ENCODE results near the gene C1orf105. TPM values are rescaled to one million over a fixed set of nuclear protein-coding genes. Genes with fewer than 3 reads are reported as not detected.
"Not testable (repeated sequence)": the region's sequence is repeated elsewhere in the genome, so short reads cannot be mapped to it uniquely, and the experiment has no call there.

C1orf105 gene
- polyA plus RNA-seq, 3 donors: 0.17 to 0.44 TPM; not detected in 1

DNA sequence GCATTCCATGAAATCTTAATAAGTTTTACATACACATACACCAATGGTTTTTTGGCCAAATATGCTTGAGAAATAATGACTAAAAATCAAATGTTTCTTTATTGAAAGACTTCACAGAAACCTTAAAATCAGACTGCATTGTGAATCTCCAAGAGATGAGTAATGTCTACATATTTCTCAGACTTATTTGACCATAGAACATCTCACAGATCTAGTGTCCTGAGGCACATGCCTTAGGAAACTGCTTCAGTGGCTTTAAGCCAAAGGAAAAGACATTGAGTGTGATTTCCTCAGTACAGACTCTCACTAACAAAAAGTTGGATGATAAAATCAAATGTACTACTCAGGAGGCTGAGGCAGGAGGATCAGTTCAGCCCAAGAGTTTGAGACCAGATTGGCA, 6.2 kb upstream of the C1orf105 start:
- DNase-seq (ENCODE audit: extremely low read depth in 1 of 11, low read depth in 9 of 11, low spot score in 4 of 11): no peak

DNA sequence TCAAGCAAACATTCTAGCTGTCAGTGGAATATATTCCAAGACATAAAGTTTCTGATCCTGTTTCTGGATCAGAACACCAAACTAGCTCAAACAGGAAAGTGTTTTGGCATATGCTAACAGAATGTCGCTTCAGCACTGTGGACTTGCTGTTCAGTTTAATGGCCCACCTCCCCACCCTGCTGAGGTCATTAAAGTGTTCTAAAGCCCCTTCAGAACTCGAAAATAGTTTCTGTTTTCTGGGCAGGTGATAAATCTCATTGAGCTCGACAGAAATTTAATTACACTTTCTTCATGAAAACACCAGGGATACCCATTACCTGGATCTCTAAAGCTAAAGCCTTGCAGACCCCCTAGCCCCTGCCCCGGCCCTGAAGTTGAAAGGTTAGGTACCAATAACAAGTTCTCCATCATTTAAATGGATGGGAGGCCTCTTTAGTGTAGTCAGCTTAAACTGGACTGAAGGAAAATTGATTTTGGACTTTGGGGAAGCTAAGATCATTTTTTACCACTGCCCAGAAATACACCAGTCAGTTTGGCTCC, 3.9 kb upstream of the C1orf105 start:
- no peak for DNase-seq (ENCODE audit: extremely low read depth in 1 of 11, low read depth in 9 of 11, low spot score in 4 of 11)

DNA sequence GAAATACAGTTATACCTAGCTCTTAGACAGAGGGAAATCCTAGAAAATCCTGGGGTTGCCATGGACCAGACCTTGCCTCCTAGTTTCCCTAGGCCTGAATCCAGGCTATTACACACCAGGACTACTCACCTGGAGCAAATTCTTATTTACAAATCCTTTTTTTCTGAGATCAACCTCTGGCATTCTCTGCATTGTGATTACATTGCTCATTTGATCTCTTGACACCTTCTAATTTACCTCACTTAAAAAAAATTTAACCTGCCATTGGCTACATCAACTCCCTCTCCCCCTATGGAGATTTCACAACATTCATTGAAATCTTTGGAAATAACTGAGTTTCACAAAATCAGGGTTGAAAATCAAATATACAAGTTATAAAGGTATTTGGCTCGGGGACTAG, 2.9 kb upstream of the C1orf105 start:
- no peak for DNase-seq (ENCODE audit: extremely low read depth in 1 of 11, low read depth in 9 of 11, low spot score in 4 of 11)

DNA sequence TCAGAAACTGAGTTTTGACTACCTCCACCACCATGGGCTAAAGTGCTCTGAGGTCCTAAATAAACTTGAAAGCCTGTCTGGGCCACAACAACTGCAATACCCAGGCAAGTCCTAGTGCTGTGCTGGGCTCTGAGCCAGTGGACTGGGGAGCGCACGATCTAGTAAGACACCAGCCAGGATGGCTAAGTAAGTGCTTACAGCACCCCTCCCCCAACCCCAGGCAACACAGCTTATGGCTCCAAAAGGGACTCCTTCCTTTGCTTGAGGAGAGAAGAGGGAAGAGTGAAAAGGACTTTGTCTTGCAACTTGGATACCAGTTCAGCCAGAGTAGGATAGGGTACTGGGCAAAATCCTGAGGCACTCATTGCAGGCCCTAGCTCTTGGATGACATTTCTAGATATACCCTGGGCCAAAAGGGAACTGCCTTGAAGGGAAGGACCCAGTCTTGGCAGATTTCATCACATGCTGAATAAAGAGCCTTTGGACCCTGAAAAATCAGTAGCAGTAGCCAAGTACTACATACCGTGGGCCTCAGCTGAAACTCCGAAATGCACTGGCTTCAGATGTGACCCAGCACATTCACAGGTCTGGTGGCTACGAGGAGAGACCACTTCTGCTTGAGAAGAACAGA, 1.6 kb downstream of the C1orf105 start:
- no peak for DNase-seq (ENCODE audit: extremely low read depth in 1 of 11, low read depth in 9 of 11, low spot score in 4 of 11)

DNA sequence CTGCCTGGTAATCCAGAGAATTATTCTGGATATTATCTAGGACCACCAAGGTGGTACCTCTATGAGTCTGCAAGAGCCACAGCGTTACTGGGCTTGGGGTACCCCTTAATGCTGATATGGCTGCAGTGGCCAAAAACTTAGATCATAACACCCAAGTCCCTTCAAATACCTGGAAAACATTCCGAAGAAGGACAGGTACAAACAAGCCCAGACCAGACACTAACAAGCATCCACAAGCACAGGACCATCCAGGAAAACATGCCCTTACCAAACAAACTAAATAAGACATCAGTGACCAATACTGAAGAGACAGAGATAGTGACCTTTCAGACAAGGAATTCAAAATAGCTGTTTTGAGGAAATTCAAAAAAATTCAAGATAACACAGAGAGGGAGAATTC, 2.9 kb downstream of the C1orf105 start:
- DNase-seq (ENCODE audit: extremely low read depth in 1 of 11, low read depth in 9 of 11, low spot score in 4 of 11): no peak

DNA sequence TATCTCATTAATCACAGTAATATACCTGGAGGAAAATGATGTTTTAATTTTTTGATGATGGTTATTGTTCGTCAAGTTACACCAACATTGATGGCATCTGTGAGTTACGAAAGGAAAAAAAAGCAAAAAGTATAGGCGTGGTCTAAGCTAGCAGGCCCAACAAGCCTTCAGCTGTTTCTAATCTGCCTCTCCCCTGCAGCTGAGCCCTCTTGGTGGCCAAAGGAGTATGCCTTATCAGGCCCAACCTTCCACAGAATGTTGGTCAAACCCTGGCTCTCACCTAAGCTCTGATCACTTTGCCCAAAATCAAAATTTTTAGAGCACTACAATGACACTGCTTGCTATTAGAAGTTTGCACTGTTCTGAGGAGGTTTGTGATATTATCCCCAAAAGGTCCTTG, 4.9 kb downstream of the C1orf105 start:
- DNase-seq (ENCODE audit: extremely low read depth in 1 of 11, low read depth in 9 of 11, low spot score in 4 of 11): no peak

DNA sequence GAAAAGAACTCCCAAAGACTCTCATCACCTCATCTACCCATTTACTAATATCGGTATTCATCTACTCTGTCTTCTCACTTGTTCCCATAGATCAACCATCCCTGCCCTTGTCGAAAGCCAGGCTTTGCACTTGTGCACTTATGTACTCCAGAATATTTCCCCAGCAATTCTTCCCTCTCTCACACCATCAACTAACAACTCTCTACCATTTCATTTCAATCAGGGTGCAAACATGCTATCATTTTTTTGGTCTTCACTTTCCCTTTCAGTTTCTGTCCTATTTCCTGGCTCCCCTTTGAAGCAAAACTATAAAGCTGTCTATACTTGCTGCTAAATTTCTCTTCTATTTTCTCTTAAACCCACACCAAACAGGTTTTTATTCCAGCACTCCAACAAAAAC, 6.7 kb downstream of the C1orf105 start:
- no peak for DNase-seq (ENCODE audit: extremely low read depth in 1 of 11, low read depth in 9 of 11, low spot score in 4 of 11)

DNA sequence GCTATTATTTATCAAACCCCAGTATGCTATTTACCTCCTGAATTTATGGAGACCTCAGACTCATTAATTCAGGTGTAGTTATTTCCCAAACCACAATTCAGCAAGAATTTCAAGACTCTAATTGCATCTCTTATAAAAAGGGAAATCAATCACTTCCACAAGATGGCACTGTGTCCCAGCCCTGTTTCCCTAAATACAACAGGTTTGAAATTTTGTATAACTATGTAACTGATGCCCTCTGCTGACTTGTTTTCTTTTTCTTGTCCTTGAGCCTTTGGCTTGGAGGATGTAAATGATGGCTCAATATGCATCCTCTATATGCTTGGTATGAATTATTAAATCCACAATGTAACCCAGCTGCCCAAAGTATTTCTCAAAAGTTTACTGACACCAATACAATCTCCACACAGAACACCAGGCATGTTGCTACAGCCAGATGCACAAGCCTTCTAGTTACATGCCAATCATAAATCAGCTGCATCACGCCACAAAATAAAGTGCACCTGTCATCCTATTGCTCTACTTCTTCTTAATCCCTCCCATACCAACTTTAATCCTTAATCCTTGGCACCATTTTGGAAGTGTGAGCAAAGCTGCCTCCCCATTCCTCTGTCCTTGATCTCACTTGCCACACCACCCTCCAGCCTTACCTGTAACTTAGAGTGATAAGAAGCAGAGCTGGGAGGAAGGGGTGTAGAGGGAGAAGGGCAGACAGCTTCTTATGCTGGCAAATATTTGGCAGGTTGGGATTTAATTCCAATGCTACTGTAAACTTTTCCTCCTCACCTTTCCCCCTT, 9.0 kb downstream of the C1orf105 start:
- DNase-seq (ENCODE audit: extremely low read depth in 1 of 11, low read depth in 9 of 11, low spot score in 4 of 11): peak in 6 of 11 donors; percentile 40 to 75 (median 54)

DNA sequence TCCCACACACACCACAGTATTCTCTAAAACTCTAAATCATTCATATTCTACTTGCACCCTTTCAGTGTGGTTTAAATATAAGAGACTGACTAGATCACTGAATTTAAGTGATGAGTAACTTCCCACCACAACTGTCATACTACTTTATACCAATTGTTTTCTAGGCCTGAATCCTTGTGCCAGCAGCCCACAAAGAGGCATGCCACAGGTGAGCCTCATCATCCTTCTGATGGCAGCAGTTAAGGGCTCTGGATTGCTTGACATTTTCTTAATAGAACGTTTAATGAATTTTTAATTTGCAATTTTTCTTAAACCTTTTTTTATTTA, 9.6 kb downstream of the C1orf105 start:
- DNase-seq (ENCODE audit: extremely low read depth in 1 of 11, low read depth in 9 of 11, low spot score in 4 of 11): no peak

DNA sequence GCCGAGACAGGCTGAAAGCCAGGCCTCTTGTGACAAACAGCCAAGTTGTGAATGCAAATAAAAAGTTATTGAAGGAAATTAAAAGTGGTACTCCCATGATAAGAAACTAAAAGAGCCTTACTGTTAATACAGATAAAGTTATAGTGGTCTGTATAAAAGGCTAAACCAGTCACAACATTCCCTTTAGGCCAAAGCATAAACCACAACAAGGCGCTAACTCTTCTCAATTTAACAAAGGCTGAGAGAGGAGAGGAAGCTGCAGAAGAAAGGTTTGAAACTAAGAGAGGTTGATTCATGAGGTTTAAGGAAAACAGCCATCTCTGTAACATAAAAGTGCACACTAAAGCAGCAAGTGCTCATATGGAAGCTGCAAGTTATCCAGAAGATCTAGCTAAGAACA, 10.7 kb downstream of the C1orf105 start:
- DNase-seq (ENCODE audit: extremely low read depth in 1 of 11, low read depth in 9 of 11, low spot score in 4 of 11): no peak

DNA sequence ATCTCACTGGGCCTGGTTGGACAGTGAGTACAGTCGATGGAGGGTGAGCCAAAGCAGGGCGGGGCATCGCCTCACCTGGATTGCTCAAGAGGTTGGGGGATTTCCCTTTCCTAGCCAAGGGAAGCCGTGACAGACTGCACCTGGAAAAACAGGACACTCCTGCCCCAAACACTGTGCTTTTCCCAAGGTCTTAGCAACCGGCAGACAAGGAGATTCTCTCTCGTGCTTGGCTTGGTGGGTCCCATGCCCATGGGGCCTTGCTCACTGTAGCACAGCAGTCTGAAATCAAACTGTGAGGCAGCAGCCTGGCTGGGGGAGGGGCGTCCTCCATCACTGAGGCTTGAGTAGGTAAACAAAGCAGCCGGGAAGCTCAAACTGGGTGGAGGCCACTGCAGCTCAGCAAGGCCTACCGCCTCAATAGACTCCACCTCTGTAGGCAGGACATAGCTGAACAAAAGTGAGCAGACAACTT, 11.3 kb downstream of the C1orf105 start:
- DNase-seq (ENCODE audit: extremely low read depth in 1 of 11, low read depth in 9 of 11, low spot score in 4 of 11): no peak

DNA sequence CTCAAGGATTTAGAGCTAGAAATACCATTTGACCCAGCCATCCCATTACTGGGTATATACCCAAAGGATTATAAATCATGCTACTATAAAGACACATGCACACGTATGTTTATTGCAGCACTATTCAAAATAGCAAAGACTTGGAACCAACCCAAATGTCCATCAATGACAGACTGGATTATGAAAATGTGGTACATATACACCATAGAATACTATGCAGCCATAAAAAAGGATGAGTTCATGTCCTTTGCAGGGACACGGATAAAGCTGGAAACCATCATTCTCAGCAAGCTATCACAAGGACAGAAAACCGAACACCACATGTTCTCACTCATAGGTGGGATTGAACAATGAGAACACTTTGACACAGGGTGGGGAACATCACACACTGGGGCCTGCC, 16.7 kb downstream of the C1orf105 start:
- not testable (repeated sequence) for DNase-seq (ENCODE audit: extremely low read depth in 1 of 11, low read depth in 9 of 11, low spot score in 4 of 11)

DNA sequence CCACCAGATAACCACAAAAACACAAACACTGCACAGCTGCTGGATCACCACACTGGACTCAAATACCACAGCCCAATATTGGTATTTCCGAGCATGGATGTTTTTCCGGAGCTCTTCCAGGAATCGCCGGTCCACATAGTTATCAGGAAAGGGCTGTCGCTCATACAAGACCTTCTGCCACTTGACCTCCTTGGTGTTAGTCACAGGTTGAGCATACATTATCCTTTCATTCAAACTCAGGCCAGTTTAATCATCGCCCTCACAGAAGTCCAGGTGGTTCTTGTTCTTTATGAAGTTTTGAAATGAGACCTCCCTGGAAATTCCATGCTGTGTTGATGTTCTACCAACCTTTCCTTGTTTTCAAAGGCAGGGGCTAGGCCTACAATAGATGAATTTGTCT, 21.9 kb downstream of the C1orf105 start:
- DNase-seq (ENCODE audit: extremely low read depth in 1 of 11, low read depth in 9 of 11, low spot score in 4 of 11): no peak

DNA sequence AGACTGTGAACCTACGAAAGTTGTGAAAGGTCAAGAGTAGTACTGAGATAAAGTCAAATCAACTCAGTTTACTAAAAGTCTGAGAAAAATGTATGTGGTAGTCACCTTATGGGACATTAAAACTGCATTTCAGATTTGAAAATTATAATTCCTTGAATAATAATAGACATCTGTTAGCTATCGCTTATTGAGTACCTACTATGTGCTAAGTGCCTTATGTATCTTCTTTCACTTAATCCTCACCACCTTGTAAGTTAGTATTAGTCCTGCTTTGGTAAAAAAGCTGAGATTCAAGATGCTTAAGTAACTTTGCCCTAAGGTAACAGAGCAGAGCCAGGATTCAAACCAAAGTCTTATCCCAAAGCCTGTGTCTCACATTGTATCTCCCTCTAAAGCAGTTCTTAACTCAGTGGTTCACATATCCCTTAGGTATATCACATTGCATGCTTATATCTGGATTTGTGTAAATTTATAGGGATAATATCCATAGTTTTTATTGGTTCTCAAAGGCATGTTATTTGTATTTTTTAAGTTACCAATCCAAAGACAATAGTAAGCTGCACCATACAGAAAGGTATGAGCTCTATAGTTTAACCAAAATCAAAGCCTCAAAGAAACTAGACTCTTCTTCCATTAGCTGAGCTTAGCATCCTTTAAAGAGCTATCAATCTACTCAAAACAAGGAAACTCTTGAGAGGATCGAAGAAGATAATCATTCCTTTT, 22.5 kb downstream of the C1orf105 start:
- DNase-seq (ENCODE audit: extremely low read depth in 1 of 11, low read depth in 9 of 11, low spot score in 4 of 11): no peak

DNA sequence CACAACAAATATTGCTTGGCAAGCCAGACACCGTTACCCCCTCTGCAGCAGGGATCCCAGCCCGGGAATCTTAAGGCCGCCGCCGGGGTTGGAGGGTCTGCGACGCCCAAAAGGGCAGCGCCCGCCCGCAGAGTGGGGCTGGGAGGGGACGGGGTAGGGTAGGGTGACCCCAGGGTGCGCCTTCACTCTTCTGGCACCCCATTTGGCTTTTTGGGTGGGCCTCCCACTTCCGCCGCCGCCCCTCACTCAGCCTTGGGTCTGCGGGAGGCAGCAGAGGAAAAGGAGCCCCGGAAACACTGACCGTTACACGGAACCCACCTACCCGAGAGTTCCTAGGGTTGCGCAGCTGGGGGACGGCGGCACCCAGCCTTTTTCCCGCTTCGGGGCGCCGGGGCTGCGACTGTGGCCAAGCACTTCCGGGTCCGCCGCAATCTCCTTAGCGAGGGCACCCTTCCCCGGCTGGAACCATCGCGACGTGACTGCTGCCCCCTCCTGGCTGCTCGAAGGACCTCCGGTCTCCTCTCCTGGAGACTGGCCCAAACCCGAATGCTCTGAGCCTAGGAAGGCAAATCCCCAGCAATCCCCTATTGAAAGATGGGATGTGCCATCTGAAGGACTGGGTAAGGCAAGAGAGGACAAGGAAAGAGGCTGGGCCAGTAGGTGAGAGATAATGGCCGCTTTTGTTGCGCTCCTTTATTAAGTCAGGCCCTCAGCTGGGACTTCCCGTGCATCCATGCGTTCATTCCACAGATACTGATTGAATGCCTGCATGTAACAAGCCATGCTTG, 23.4 kb downstream of the C1orf105 start, which contains the start of gene PIGC:
TSS of gene PIGC (minus strand) at position 404 of the 788 bp plus-strand sequence. CDS start 1,447 bp downstream, outside the sequence.
- peak in 10 of 11 donors; percentile 55 to 84 (median 78) for DNase-seq (ENCODE audit: extremely low read depth in 1 of 11, low read depth in 9 of 11, low spot score in 4 of 11)

DNA sequence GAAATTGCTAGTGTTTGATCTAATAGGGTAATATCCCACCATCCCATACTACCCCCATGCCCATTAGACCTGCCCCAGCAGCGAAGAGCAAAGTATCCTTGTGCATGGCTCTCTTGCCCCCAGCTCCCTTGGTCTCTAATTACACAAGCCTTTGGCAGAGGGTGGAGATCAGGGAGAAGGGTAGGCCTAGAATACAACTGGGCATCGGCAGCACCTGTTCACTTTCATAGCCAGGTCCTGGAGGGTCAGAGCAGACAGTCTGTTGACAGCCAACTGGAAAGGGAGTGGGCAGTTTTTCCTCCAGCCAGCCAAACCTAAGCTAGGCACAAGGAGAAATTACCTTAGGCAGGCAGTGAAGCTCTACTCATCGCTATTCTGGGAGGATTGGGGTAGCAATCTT, 26.1 kb downstream of the C1orf105 start:
- no peak for DNase-seq (ENCODE audit: extremely low read depth in 1 of 11, low read depth in 9 of 11, low spot score in 4 of 11)

DNA sequence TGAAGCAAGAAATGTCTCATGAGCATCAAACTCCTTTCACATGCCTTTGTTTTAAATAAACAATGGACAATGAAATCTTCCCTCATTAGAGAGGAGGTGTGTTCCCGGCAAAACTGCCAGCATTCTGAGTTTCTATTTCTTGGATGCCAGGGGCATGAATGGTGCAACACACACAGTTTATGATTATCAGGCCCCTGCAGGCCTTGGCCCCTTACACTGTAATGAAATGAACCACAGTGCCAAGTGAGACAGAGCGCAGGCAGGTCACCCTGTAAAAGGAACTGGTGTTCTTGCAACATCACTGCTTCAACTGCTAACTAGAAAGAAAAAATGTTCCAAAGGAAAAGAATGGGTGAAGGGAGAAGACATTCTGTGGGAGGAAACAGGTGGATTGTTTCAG, 27.2 kb downstream of the C1orf105 start:
- DNase-seq (ENCODE audit: extremely low read depth in 1 of 11, low read depth in 9 of 11, low spot score in 4 of 11): no peak

DNA sequence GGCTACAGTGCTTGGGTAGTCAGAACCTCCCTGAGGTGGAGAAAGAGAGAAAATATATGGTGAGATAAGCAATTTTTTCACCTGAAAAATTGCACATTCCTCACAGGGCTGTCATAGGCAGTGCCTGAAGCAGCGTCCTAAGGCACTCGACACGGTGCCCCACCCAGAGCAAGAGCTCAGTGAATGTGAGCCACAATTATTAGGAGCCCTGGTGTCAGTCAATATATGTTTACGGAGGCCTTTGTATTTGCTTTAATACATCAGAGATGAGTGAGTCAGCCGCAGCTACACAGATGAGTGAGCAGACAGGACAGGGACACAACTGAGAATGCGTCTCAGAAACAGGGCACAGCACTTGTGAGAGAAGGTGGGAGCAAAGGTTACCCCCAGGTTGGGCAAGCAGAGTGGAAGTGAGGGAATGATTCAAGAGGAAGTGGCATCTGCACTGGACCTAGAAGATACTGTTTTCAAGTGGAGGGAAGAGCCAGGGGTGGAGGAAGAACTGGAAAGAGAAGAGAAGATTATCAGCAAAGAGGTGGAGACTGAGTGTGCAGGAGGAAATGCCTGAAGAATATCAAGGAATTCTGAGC, 28.6 kb downstream of the C1orf105 start:
- DNase-seq (ENCODE audit: extremely low read depth in 1 of 11, low read depth in 9 of 11, low spot score in 4 of 11): no peak

Measured in renal cortex interstitium (tissue), 11 donors.